ENCODE results near the gene MOG. TPM values are rescaled to one million over a fixed set of nuclear protein-coding genes. Genes with fewer than 3 reads are reported as not detected.
"Not testable (repeated sequence)": the region's sequence is repeated elsewhere in the genome, so short reads cannot be mapped to it uniquely, and the experiment has no call there.

Gene MOG
- total RNA-seq, 4 donors from 2014 or later, result not detected

GRCh38 chr6:29666826-29667130, 9.9 kb downstream of the MOG start:
- no peaks in the 10 kb centered on the region for H3K36me3 ChIP-seq
- no peaks in the 10 kb centered on the region for H3K9me3 ChIP-seq
- no peak for DNase-seq (ENCODE audit: low spot score in 2 of 2)
- no peak for TF ChIP-seq POLR2A (IDR thresholded peaks at IDR 0.05)
- TF ChIP-seq EP300 (IDR thresholded peaks at IDR 0.05), result no peak
- TF ChIP-seq CTCF (IDR thresholded peaks at IDR 0.05), result no peak
- H3K27ac ChIP-seq, result no peak overlapping the region
- no peak overlapping the region for H3K4me3 ChIP-seq
- WGBS, 2 donors, result 71 to 91% methylated on average over 1 of the region's 1 CpG
- H3K27me3 ChIP-seq, result peaks cover 0 to 39% of the 10 kb centered on the region in 2 donors
- H3K4me1 ChIP-seq, result no peaks in the 10 kb centered on the region

GRCh38 chr6:29667158-29667557, 10.3 kb downstream of the MOG start:
- H3K9me3 ChIP-seq, result no peaks in the 10 kb centered on the region
- no peak for DNase-seq (ENCODE audit: low spot score in 2 of 2)
- no peak overlapping the region for H3K4me3 ChIP-seq
- no peaks in the 10 kb centered on the region for H3K4me1 ChIP-seq
- 26 to 32% methylated on average over 5 of the region's 5 CpGs for WGBS, 2 donors
- H3K27ac ChIP-seq, result no peak overlapping the region
- TF ChIP-seq CTCF (IDR thresholded peaks at IDR 0.05) (no peak), POLR2A (IDR thresholded peaks at IDR 0.05) (no peak), EP300 (IDR thresholded peaks at IDR 0.05) (no peak)
- H3K27me3 ChIP-seq, result peaks cover 0 to 35% of the 10 kb centered on the region in 2 donors
- H3K36me3 ChIP-seq, result no peaks in the 10 kb centered on the region

- peaks cover 0 to 10% of the 10 kb centered on the region in 2 donors for H3K27me3 ChIP-seq
- H3K4me3 ChIP-seq, result no peak overlapping the region
- TF ChIP-seq EP300 (IDR thresholded peaks at IDR 0.05) (no peak), POLR2A (IDR thresholded peaks at IDR 0.05) (no peak), CTCF (IDR thresholded peaks at IDR 0.05) (no peak)
- no peaks in the 10 kb centered on the region for H3K4me1 ChIP-seq
- no peaks in the 10 kb centered on the region for H3K36me3 ChIP-seq
- H3K27ac ChIP-seq, result no peak overlapping the region
- 25 to 50% methylated on average over 1 of the region's 1 CpG for WGBS, 2 donors
- H3K9me3 ChIP-seq, result no peaks in the 10 kb centered on the region
- DNase-seq (ENCODE audit: low spot score in 2 of 2), result no peak
Measured at GRCh38 chr6:29671026-29671425, 14.1 kb downstream of the MOG start.

GRCh38 chr6:29672116-29672515, 15.2 kb downstream of the MOG start:
- H3K4me3 ChIP-seq; H3K9me3 ChIP-seq; H3K27ac ChIP-seq; H3K4me1 ChIP-seq; H3K36me3 ChIP-seq; DNase-seq (ENCODE audit: low spot score in 2 of 2); H3K27me3 ChIP-seq: not testable (repeated sequence)
- 82 to 93% methylated on average over 5 of the region's 5 CpGs for WGBS, 2 donors

DNA sequence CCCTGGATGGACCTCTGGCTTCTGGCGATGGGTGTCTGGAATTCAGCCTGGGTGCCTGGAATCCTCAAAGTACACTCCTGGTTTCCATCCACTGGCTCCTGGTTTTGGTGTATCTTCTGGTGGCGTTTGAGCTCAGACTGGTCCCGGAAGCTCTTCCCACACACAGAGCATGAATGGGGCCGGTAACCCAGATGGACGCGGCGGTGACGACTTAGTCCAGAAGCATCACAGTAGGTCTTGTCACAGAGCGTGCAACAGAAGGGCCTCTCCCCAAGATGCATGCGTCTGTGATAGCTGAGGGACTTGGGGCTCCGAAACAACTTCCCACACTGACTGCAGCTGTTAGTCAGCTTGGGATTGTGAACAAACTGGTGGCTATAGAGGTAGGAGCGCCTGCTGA, 16.3 kb downstream of the MOG start:
- Histone ChIP-seq H3K4me1 (no peaks in the 10 kb centered on the region), H3K36me3 (no peaks in the 10 kb centered on the region), H3K4me3 (no peak overlapping the region), H3K9me3 (no peaks in the 10 kb centered on the region), H3K27ac (no peak overlapping the region), H3K27me3 (peaks cover 0 to 9% of the 10 kb centered on the region in 2 donors)
- no peak for DNase-seq (ENCODE audit: low spot score in 2 of 2)
- 95 to 99% methylated on average over 12 of the region's 12 CpGs for WGBS, 2 donors
- TF ChIP-seq CTCF (IDR thresholded peaks at IDR 0.05), result no peak
- TF ChIP-seq POLR2A (IDR thresholded peaks at IDR 0.05), result no peak
- TF ChIP-seq EP300 (IDR thresholded peaks at IDR 0.05), result no peak

DNA sequence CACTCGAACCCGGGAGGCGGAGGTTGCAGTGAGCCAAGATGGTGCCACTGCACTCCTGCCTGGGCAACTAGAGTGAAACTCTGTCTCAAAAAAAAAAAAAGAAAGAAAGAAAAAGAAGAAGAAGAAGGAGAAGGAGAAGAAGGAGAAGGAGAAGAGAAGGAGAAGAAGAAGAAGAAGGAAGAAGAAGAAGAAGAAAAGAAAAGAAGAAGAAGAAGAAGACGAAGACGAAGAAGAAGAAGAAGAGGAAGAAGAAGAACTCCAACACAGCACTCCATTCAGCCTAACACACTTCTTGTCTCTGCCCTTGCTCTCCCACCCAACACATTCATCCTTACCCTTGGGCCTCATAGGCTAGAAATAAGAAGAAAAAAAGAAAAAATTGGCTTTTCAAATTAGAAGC, 17.1 kb downstream of the MOG start:
- Histone ChIP-seq H3K4me3 (no peak overlapping the region), H3K9me3 (no peaks in the 10 kb centered on the region), H3K4me1 (no peaks in the 10 kb centered on the region), H3K27me3 (peaks cover 0 to 9% of the 10 kb centered on the region in 2 donors), H3K36me3 (no peaks in the 10 kb centered on the region), H3K27ac (no peak overlapping the region)
- WGBS, 2 donors, result 92 to 93% methylated on average over 5 of the region's 5 CpGs
- TF ChIP-seq EP300 (IDR thresholded peaks at IDR 0.05), result no peak
- DNase-seq (ENCODE audit: low spot score in 2 of 2), result no peak
